Measurements from ENCODE around the gene PRKAB1. TPM values are rescaled to one million over a fixed set of nuclear protein-coding genes. Genes with fewer than 3 reads are reported as not detected.

The PRKAB1 gene
- total RNA-seq, 1 donor from 2014 or later, result 22.7 TPM

DNA sequence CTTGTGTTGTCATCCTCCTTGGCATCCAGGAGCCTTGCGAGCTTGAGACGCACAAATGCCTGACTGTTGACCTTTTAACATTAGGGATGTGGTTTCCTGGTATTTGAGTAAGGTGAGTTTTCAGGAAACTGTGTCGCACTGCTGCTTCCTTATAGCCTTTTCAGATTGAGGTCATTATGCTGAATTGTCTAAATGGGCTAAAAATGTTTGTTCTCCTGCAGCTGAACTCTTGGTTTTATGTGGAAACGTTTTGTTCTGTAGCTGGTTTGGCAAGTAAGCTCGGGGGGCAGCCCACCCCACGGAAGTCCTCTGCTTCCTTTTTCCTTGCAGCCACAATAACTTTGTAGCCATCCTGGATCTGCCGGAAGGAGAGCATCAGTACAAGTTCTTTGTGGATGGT lies 5.7 kb downstream of the PRKAB1 start:
- peaks cover 47% of the 10 kb centered on the region for H3K36me3 ChIP-seq (ENCODE audit: insufficient read depth, low read length)
- FAIRE-seq (no peak), DNase-seq (ENCODE audit: low read depth) (no peak)
- H3K27me3 ChIP-seq (ENCODE audit: insufficient read depth, low read length), result no peaks in the 10 kb centered on the region
- H4K20me1 ChIP-seq (ENCODE audit: insufficient read depth, low read length), result peaks cover 21% of the 10 kb centered on the region
- Mint-ChIP-seq H3K4me3 (ENCODE audit: unreplicated experiment) (no peak overlapping the region), H3K27me3 (ENCODE audit: low read depth, unreplicated experiment) (no peaks in the 10 kb centered on the region), H3K27ac (ENCODE audit: unreplicated experiment) (no peak overlapping the region), H3K36me3 (ENCODE audit: low read depth, unreplicated experiment) (peaks cover 19% of the 10 kb centered on the region), H3K9me3 (ENCODE audit: unreplicated experiment) (no peaks in the 10 kb centered on the region), H3K4me1 (ENCODE audit: low read depth, unreplicated experiment) (peaks cover 2% of the 10 kb centered on the region)
- no peak overlapping the region for H2AFZ ChIP-seq (ENCODE audit: low read depth, low read length)
- no peaks in the 10 kb centered on the region for H3K9me3 ChIP-seq (ENCODE audit: insufficient read depth, low read depth, low read length)
- no peak for TF ChIP-seq EZH2 (IDR thresholded peaks at IDR 0.05; ENCODE audit: insufficient read depth, low read length)
- TF ChIP-seq, protein P1, sequence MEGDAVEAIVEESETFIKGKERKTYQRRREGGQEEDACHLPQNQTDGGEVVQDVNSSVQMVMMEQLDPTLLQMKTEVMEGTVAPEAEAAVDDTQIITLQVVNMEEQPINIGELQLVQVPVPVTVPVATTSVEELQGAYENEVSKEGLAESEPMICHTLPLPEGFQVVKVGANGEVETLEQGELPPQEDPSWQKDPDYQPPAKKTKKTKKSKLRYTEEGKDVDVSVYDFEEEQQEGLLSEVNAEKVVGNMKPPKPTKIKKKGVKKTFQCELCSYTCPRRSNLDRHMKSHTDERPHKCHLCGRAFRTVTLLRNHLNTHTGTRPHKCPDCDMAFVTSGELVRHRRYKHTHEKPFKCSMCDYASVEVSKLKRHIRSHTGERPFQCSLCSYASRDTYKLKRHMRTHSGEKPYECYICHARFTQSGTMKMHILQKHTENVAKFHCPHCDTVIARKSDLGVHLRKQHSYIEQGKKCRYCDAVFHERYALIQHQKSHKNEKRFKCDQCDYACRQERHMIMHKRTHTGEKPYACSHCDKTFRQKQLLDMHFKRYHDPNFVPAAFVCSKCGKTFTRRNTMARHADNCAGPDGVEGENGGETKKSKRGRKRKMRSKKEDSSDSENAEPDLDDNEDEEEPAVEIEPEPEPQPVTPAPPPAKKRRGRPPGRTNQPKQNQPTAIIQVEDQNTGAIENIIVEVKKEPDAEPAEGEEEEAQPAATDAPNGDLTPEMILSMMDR (IDR thresholded peaks at IDR 0.05; ENCODE audit: insufficient read depth, low read depth, low read length), result no peak
- H3K27ac ChIP-seq (ENCODE audit: low read depth, low read length), result no peak overlapping the region
- peaks cover 21% of the 10 kb centered on the region for H3K79me2 ChIP-seq (ENCODE audit: insufficient read depth, low read length)
- H3K4me3 ChIP-seq (ENCODE audit: insufficient read depth, low read depth, low read length), result no peak overlapping the region
- H3K4me2 ChIP-seq (ENCODE audit: low read length), result no peak overlapping the region
- no peaks in the 10 kb centered on the region for H3K4me1 ChIP-seq (ENCODE audit: insufficient read depth, low read length)
- no peak overlapping the region for H3K9ac ChIP-seq (ENCODE audit: low read length)

DNA sequence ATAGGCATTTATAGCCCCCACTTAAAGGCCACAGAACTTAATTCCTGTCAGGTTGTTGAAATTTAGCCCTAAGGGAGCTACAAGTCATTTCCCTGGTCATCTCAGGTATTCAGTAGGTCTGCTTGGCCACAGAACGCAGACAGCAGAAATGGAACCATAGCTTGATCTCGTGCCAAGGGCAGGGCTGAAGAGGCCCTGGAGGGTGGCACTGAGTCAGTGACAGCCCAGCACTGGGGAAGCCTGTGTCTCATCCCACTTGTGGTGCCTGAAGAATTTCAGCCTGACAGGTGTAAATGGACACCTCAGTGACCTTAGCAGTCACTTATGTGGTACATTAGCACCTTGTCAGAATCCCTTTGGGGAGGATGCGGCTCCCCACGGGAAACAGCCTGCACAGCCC lies 6.6 kb downstream of the PRKAB1 start:
- no peak for FAIRE-seq
- peaks cover 53% of the 10 kb centered on the region for H3K36me3 ChIP-seq (ENCODE audit: insufficient read depth, low read length)
- H3K36me3 Mint-ChIP-seq (ENCODE audit: low read depth, unreplicated experiment), result peaks cover 20% of the 10 kb centered on the region

DNA sequence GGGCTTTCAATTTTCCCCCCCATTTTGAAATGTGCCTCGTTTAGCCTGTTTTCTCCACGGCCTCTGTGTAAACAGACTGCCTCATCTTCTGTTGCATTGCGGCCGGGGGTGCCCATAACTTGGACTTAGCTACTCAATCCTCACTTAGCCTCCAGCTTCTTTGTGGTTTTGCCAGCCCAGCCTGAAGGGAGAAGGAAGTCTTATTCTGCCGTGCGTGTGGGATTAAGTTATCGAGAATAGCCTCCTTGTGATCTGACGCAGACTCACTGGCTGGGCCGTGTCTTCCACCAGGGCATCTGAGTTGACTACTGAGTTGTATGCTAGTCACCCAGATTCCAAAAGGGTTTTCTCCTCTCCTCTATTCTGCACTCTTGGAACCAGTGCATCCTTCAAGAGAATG lies 8.1 kb downstream of the PRKAB1 start:
- Mint-ChIP-seq H3K27ac (ENCODE audit: unreplicated experiment) (no peak overlapping the region), H3K9me3 (ENCODE audit: unreplicated experiment) (no peaks in the 10 kb centered on the region), H3K4me1 (ENCODE audit: low read depth, unreplicated experiment) (no peaks in the 10 kb centered on the region), H3K27me3 (ENCODE audit: low read depth, unreplicated experiment) (no peaks in the 10 kb centered on the region), H3K36me3 (ENCODE audit: low read depth, unreplicated experiment) (peaks cover 25% of the 10 kb centered on the region), H3K4me3 (ENCODE audit: unreplicated experiment) (no peak overlapping the region)
- Histone ChIP-seq H3K9ac (ENCODE audit: low read length) (no peak overlapping the region), H3K27ac (ENCODE audit: low read depth, low read length) (no peak overlapping the region), H2AFZ (ENCODE audit: low read depth, low read length) (no peak overlapping the region), H4K20me1 (ENCODE audit: insufficient read depth, low read length) (peaks cover 18% of the 10 kb centered on the region), H3K36me3 (ENCODE audit: insufficient read depth, low read length) (peaks cover 67% of the 10 kb centered on the region), H3K4me3 (ENCODE audit: insufficient read depth, low read depth, low read length) (no peak overlapping the region), H3K79me2 (ENCODE audit: insufficient read depth, low read length) (peaks cover 5% of the 10 kb centered on the region), H3K27me3 (ENCODE audit: insufficient read depth, low read length) (no peaks in the 10 kb centered on the region), H3K4me1 (ENCODE audit: insufficient read depth, low read length) (no peaks in the 10 kb centered on the region), H3K4me2 (ENCODE audit: low read length) (no peak overlapping the region), H3K9me3 (ENCODE audit: insufficient read depth, low read depth, low read length) (no peaks in the 10 kb centered on the region)
- TF ChIP-seq EZH2 (IDR thresholded peaks at IDR 0.05; ENCODE audit: insufficient read depth, low read length), result no peak
- no peak for DNase-seq (ENCODE audit: low read depth)
- no peak for FAIRE-seq

More for the DNA sequence above, 6.6 kb downstream of the PRKAB1 start:
- Histone ChIP-seq H3K4me3 (ENCODE audit: insufficient read depth, low read depth, low read length) (no peak overlapping the region), H3K4me1 (ENCODE audit: insufficient read depth, low read length) (no peaks in the 10 kb centered on the region), H3K79me2 (ENCODE audit: insufficient read depth, low read length) (peaks cover 19% of the 10 kb centered on the region), H3K9ac (ENCODE audit: low read length) (no peak overlapping the region), H3K27ac (ENCODE audit: low read depth, low read length) (no peak overlapping the region), H4K20me1 (ENCODE audit: insufficient read depth, low read length) (peaks cover 21% of the 10 kb centered on the region), H3K9me3 (ENCODE audit: insufficient read depth, low read depth, low read length) (no peaks in the 10 kb centered on the region), H3K27me3 (ENCODE audit: insufficient read depth, low read length) (no peaks in the 10 kb centered on the region), H2AFZ (ENCODE audit: low read depth, low read length) (no peak overlapping the region), H3K4me2 (ENCODE audit: low read length) (no peak overlapping the region)
- TF ChIP-seq, protein P1 (IDR thresholded peaks at IDR 0.05; ENCODE audit: insufficient read depth, low read depth, low read length), result no peak
- no peak for TF ChIP-seq EZH2 (IDR thresholded peaks at IDR 0.05; ENCODE audit: insufficient read depth, low read length)
- H3K27ac Mint-ChIP-seq (ENCODE audit: unreplicated experiment), result no peak overlapping the region
- H3K9me3 Mint-ChIP-seq (ENCODE audit: unreplicated experiment), result no peaks in the 10 kb centered on the region
- peaks cover 2% of the 10 kb centered on the region for H3K4me1 Mint-ChIP-seq (ENCODE audit: low read depth, unreplicated experiment)
- no peak overlapping the region for H3K4me3 Mint-ChIP-seq (ENCODE audit: unreplicated experiment)
- no peak for DNase-seq (ENCODE audit: low read depth)
- H3K27me3 Mint-ChIP-seq (ENCODE audit: low read depth, unreplicated experiment), result no peaks in the 10 kb centered on the region
